GM13976 (cell line): Measurements from ENCODE around the gene PTGDS.

Experiments
- DNase-seq: peaks from one replicate; pipeline ENCODE4 v3.0.0; 2012; ENCODE audit warnings: low spot score
- in situ Hi-C: fragments of 300-500 bp; cut with MboI; formaldehyde crosslinking; loops from one replicate; pipeline ENCODE4 v1.12.0; 2022; ENCODE audit warnings: low sequenced_read_pairs, mixed read lengths, inconsistent platforms; ENCODE audit not compliant: unreplicated experiment
- TF ChIP-seq, protein P1 (sequence below): IDR thresholded peaks from 2 replicates; pipeline ENCODE4 v1.5.1; 2012; ENCODE audit warnings: borderline replicate concordance, mild to moderate bottlenecking; ENCODE audit not compliant: insufficient read depth; ENCODE audit errors: extremely low read depth, missing control alignments, control extremely low read depth

Gene PTGDS

DNA sequence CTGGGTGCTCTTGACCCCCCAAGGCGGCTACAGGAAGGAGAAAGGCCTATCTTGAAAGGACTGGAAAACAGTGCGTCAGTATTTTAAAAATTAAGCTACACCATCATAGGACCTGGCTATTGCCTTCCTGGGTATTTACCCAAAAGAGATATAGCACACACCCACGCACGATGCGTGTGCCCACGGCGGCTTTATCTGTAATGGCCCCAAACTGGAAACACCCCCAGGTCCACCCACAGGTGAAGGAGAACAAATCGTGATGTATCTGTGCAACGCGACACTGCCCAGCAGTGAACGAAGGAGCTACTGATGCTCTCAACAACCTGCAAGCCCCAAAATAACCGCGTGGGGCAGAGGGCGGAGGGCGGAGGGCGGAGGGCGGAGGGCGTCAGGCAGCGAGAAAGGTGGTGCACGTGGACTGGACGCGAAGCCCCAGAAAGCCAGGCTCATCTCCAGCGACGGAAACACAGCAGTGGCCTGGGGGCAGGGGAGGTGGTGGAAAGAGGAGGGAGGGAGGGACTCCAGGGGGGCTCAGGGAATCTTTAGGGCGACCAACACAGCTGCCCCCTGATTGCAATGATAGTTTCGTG, 12.4 kb upstream of the PTGDS start:
- no peak for DNase-seq
- TF ChIP-seq, protein P1, sequence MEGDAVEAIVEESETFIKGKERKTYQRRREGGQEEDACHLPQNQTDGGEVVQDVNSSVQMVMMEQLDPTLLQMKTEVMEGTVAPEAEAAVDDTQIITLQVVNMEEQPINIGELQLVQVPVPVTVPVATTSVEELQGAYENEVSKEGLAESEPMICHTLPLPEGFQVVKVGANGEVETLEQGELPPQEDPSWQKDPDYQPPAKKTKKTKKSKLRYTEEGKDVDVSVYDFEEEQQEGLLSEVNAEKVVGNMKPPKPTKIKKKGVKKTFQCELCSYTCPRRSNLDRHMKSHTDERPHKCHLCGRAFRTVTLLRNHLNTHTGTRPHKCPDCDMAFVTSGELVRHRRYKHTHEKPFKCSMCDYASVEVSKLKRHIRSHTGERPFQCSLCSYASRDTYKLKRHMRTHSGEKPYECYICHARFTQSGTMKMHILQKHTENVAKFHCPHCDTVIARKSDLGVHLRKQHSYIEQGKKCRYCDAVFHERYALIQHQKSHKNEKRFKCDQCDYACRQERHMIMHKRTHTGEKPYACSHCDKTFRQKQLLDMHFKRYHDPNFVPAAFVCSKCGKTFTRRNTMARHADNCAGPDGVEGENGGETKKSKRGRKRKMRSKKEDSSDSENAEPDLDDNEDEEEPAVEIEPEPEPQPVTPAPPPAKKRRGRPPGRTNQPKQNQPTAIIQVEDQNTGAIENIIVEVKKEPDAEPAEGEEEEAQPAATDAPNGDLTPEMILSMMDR = no peak

DNA sequence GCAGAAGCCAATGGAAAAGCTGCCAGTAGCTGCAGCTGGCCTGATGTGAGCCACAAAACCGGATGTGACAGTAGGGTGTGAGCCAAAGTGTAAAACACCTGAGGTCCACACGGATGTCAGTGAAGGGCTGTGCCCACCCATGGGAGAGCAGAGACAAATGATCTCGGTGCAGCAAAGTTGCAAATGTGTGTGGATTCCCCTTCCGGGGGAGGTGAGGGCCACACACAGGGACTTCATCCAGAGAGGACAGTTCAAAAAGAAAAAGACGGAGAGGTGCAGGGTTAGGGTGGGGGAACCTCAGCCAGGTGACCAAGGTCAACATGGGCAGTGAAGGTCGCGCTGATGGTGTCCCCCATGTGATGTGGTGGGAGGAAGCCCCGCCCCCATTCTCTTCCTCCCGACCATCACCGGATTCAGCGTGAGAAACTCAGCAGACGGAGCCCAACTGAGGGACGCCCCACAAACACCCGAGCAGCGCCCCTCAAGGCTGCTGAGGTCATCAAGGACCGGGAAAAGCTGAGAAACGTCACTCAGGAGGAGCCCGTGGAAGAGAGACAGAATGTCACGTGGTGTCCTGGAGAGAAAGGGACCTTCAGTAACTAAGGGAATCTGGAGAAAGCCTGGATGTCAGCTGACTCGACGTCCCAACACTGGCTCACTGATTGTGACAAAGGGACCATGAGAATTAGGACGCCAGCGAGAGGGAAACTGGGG, 11.4 kb upstream of the PTGDS start:
- TF ChIP-seq, protein P1 = no peak
- in situ Hi-C loops = no loop called here
- no peak for DNase-seq

More for the DNA sequence above, 12.4 kb upstream of the PTGDS start:
- in situ Hi-C loops = no loop called here

DNA sequence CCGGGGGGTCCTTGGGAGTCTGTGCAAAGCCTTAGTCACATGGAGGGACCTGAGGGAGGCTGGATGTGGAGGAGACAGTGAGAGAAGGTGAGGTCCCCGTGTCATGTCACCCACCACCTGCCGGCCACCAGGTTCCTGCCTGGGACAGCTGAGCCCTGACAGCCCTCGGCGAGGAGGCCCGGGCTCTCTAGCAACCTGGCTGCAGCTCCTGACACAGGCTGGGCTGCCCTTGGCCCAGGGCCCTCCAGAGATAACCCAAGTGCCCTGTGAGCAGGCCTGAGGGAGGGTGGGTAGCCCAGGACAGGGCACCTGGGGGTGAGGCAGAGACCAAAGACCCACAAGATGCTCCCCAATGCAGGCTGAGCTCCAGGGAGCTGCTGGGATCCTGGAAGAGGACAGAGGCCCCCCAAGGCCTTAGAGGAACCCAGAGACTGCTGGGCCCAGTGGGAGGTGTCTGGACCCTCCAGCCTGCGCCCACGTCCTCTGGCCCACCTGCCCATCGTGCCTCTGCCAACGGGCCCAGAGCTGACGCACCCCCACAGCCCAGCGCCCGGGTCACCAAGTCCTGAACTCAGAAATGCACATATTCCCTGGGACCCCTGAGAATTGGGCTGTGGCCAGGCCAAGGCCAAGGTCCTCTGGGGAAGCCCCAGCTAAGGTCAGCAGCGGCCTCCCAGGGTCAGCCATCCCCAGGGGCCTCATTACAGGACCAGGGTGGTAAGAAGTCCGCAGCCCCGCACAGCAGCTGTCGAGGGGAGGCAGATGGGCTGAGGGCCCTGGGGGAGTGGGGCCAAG, 8.8 kb upstream of the PTGDS start:
- TF ChIP-seq, protein P1 = no peak
- no peak for DNase-seq
- in situ Hi-C loops = no loop called here

DNA sequence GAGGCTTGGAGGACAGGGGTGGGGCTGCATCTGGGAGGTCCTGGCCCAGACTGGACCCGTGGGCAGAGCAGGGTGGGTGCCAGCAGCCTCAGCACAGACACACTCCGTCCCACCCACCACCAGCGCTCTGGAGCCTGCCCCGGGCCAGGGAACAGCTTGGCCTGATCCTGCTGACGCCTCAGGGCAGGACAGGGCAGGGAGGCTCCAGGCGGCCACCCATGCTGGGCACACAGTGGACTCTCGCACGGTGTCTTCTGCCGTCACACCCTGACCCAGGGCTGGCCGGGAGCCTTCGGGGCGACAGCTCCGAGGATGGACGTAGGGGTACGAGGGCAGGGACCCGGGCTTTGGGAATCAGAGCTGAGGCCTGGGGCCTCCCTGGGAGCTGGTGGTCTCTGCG, 8.2 kb upstream of the PTGDS start:
- in situ Hi-C loops = no loop called here
- TF ChIP-seq, protein P1 = no peak

DNA sequence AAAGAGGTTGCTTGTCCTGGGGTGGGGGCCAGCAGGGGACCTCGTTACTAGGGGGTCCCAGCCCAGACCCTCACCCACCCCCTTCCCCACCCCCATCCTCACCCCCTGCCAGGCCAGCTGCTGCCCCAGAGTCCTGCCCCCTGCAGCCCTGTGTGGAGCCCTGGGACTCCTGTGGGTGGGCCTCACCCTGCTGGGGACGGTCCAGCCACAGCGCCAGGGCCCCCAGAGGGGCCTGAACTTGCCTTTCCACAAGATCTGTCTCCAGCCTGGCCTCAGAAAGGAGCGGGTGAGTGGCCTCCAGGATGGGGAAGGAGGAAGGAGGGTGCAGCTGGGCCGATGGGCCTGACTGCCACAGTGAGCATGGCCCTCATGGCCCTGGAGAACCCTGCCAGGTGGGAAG, 7.5 kb upstream of the PTGDS start:
- TF ChIP-seq, protein P1 = no peak
- no peak for DNase-seq
- in situ Hi-C loops = no loop called here

More for the DNA sequence above, 8.2 kb upstream of the PTGDS start:
- DNase-seq = no peak

DNA sequence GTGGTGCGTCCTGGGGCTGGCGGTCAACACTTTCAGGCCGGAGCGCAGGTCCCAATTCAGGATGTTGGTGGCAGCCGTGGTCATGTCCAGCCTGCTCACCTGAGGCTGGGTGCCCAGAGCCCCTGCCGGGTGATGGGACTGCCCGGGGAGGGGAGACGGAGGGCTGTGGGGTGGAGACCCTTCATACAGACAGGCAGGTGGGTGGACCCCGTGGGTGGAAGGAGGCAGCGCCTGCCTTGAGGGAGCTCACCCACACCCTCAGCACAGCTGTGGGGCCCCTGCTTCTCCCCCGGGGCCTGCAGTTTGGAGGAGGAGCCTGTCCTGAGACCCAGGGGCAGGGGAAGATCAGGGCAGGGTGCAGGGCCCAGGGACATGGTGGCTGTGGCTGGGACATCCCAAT, 6.9 kb upstream of the PTGDS start:
- no peak for DNase-seq
- in situ Hi-C loops = no loop called here
- TF ChIP-seq, protein P1 = no peak
